Keratinocyte (primary cell): ENCODE data around the gene CD74. TPM values are rescaled to one million over a fixed set of nuclear protein-coding genes. Genes with fewer than 3 reads are reported as not detected.
A peak's percentile ranks its signal among the peaks of the same experiment; 100 is the strongest.

ENCODE experiments used
- DNase-seq: peaks from one replicate; pipeline ENCODE4 v3.0.0-alpha.2; 2011; ENCODE audit warnings: low read depth, missing footprints, low spot score
- FAIRE-seq: peaks from 2 replicates; lab custom pipeline; 2011; peaks lifted over from hg19 to GRCh38; lab: Jason Lieb, UNC
- H2AFZ ChIP-seq: 2 replicates; pipeline ENCODE4 v1.6.0; 2012; ENCODE audit warnings: low read length, control low read depth, inconsistent platforms; ENCODE audit not compliant: control insufficient read depth
- H3K27ac ChIP-seq: 2 replicates; pipeline ENCODE4 v1.5.1; 2011; ENCODE audit warnings: low read length; ENCODE audit not compliant: control insufficient read depth, insufficient read depth
- H3K27me3 ChIP-seq: 3 replicates; pipeline ENCODE4 v1.6.0; 2011; ENCODE audit warnings: low read length; ENCODE audit not compliant: control insufficient read depth, insufficient read depth; ENCODE audit errors: extremely low read depth
- H3K36me3 ChIP-seq, 2 experiments: 2 replicates in 1 of 2; 3 replicates in 1 of 2; pipeline ENCODE4 v1.5.1; 2011; ENCODE audit warnings: low read length in 2 of 2, mild to moderate bottlenecking in 1 of 2; ENCODE audit not compliant: control insufficient read depth in 2 of 2, insufficient read depth in 2 of 2; ENCODE audit errors: extremely low read depth in 1 of 2
- H3K4me1 ChIP-seq: 3 replicates; pipeline ENCODE4 v1.5.1; 2011; ENCODE audit warnings: low read length; ENCODE audit not compliant: control insufficient read depth, insufficient read depth; ENCODE audit errors: extremely low read depth
- H3K4me2 ChIP-seq: 3 replicates; pipeline ENCODE4 v1.6.0; 2011; ENCODE audit warnings: low read depth, low read length; ENCODE audit not compliant: control insufficient read depth, insufficient read depth; ENCODE audit errors: extremely low read depth
- H3K4me3 ChIP-seq, 3 experiments: fragments of 200-600 bp in 1 of 3; sonication (generic) in 1 of 3; 2 replicates in 2 of 3; 3 replicates in 1 of 3; pipeline ENCODE4 v1.5.1; 2011 to 2016; ENCODE audit warnings: low read length in 3 of 3, mild to moderate bottlenecking in 3 of 3, control low read depth in 2 of 3, inconsistent platforms in 1 of 3, low read depth in 1 of 3, mixed read lengths in 1 of 3, mixed run types in 1 of 3, moderate library complexity in 1 of 3; ENCODE audit not compliant: control insufficient read depth in 2 of 3, insufficient read depth in 2 of 3; ENCODE audit errors: extremely low read depth in 1 of 3
- H3K79me2 ChIP-seq: 2 replicates; pipeline ENCODE4 v1.6.0; 2012; ENCODE audit warnings: low read length; ENCODE audit not compliant: control insufficient read depth, insufficient read depth
- H3K9ac ChIP-seq: 3 replicates; pipeline ENCODE4 v1.6.0; 2011; ENCODE audit warnings: low read length; ENCODE audit not compliant: control insufficient read depth, insufficient read depth; ENCODE audit errors: extremely low read depth
- H3K9me1 ChIP-seq: 3 replicates; pipeline ENCODE4 v1.6.0; 2011; ENCODE audit warnings: low read length; ENCODE audit not compliant: control insufficient read depth, insufficient read depth; ENCODE audit errors: extremely low read depth
- H3K9me3 ChIP-seq: 2 replicates; pipeline ENCODE4 v1.5.1; 2012; ENCODE audit warnings: low read depth, low read length; ENCODE audit not compliant: control insufficient read depth
- H4K20me1 ChIP-seq: 3 replicates; pipeline ENCODE4 v1.6.0; 2011; ENCODE audit warnings: low read length; ENCODE audit not compliant: control insufficient read depth, insufficient read depth; ENCODE audit errors: extremely low read depth
- EZH2 ChIP-seq: IDR thresholded peaks from one replicate; pipeline ENCODE4 v1.6.1; 2012; ENCODE audit warnings: inconsistent platforms, mild to moderate bottlenecking, low read length, moderate library complexity
- dilution Hi-C: fragments of 300-500 bp; cut with MboI; formaldehyde crosslinking; loops from one replicate; pipeline ENCODE4 v1.7.0; 2020; ENCODE audit warnings: low sequenced_read_pairs; ENCODE audit not compliant: extremely low pct_ligation_motif_present
- polyA plus RNA-seq, 5 experiments: library from polyadenylated mRNA; depleted of rRNA in 3 of 5; stranded (reverse) in 3 of 5; stranded (forward) in 1 of 5; unstranded in 1 of 5; fragments of >200 nt; gene quantifications; 1 replicate in 1 of 5; 2 replicates in 3 of 5; 3 replicates in 1 of 5; pipeline versions ENCODE4 v1.2.1 to v1.2.3, GENCODE V29; 2011 to 2012; ENCODE audit warnings: missing spikeins in 2 of 5, low read depth in 1 of 5, low replicate concordance in 1 of 5
- TF ChIP-seq, protein P1 (sequence below), 3 experiments: IDR thresholded peaks in 1 of 3; conservative IDR thresholded peaks in 1 of 3; optimal IDR thresholded peaks in 1 of 3; 2 replicates in 2 of 3; 3 replicates in 1 of 3; pipeline versions ENCODE3 to v1.5.1; 2011; ENCODE audit warnings: low read length in 3 of 3, mild to moderate bottlenecking in 3 of 3, moderate library complexity in 2 of 3, control low read depth in 1 of 3, inconsistent platforms in 1 of 3; ENCODE audit not compliant: insufficient read depth in 2 of 3; ENCODE audit errors: extremely low read depth in 1 of 3

The CD74 gene
- polyA plus RNA-seq, 1 donor (not counting 4 experiments of a cell fraction or from before 2014, with no cell fraction given) = 0.71 TPM

- Histone ChIP-seq H4K20me1 (no peaks in the 10 kb centered on the region), H3K79me2 (no peaks in the 10 kb centered on the region), H3K4me2 (no peak overlapping the region), H3K4me3 (no peak overlapping the region), H3K36me3 (peaks cover 51 to 72% of the 10 kb centered on the region in 2 experiments), H3K9ac (no peak overlapping the region), H3K27ac (no peak overlapping the region), H3K4me1 (peaks cover 4% of the 10 kb centered on the region), H3K27me3 (no peaks in the 10 kb centered on the region), H3K9me1 (no peaks in the 10 kb centered on the region), H2AFZ (no peak overlapping the region), H3K9me3 (no peaks in the 10 kb centered on the region)
- DNase-seq (no peak), FAIRE-seq (no peak)
- dilution Hi-C loops = no loop called here
- TF ChIP-seq, protein P1, sequence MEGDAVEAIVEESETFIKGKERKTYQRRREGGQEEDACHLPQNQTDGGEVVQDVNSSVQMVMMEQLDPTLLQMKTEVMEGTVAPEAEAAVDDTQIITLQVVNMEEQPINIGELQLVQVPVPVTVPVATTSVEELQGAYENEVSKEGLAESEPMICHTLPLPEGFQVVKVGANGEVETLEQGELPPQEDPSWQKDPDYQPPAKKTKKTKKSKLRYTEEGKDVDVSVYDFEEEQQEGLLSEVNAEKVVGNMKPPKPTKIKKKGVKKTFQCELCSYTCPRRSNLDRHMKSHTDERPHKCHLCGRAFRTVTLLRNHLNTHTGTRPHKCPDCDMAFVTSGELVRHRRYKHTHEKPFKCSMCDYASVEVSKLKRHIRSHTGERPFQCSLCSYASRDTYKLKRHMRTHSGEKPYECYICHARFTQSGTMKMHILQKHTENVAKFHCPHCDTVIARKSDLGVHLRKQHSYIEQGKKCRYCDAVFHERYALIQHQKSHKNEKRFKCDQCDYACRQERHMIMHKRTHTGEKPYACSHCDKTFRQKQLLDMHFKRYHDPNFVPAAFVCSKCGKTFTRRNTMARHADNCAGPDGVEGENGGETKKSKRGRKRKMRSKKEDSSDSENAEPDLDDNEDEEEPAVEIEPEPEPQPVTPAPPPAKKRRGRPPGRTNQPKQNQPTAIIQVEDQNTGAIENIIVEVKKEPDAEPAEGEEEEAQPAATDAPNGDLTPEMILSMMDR (optimal IDR thresholded peaks at IDR 0.05 in 1 of 3, IDR thresholded peaks at IDR 0.05 in 1 of 3, conservative IDR thresholded peaks at IDR 0.05 in 1 of 3; ENCODE audit: extremely low read depth in 1 of 3, insufficient read depth in 2 of 3, low read length in 3 of 3) = no peak
- TF ChIP-seq EZH2 = no peak
Observed at GRCh38 chr5:150376799-150377771, 35.6 kb downstream of the CD74 start.

DNA sequence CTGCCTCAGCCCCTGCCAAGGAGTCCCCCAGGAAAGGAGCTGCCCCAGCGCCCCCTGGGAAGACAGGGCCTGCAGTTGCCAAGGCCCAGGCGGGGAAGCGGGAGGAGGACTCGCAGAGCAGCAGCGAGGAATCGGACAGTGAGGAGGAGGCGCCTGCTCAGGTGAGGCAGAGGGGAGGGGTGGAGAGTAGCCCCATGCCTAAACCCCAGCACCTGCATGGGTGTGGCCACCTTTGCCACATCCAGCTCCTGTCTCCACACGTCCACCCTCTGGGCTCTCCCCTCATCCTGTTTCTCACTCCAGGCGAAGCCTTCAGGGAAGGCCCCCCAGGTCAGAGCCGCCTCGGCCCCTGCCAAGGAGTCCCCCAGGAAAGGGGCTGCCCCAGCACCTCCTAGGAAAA, 38.1 kb downstream of the CD74 start:
- no peak overlapping the region for H3K4me3 ChIP-seq
- no peaks in the 10 kb centered on the region for H3K9me3 ChIP-seq
- H4K20me1 ChIP-seq = no peaks in the 10 kb centered on the region
- H3K9me1 ChIP-seq = no peaks in the 10 kb centered on the region
- peaks cover 4% of the 10 kb centered on the region for H3K4me1 ChIP-seq
- peaks cover 54 to 70% of the 10 kb centered on the region in 2 experiments for H3K36me3 ChIP-seq
- peak overlapping the region; percentile 16 for H3K27ac ChIP-seq
- H3K79me2 ChIP-seq = no peaks in the 10 kb centered on the region
- no peak overlapping the region for H3K4me2 ChIP-seq
- DNase-seq (no peak), FAIRE-seq (no peak)
- H2AFZ ChIP-seq = no peak overlapping the region
- no peaks in the 10 kb centered on the region for H3K27me3 ChIP-seq
- dilution Hi-C loops = no loop called here
- TF ChIP-seq, protein P1 (optimal IDR thresholded peaks at IDR 0.05 in 1 of 3, IDR thresholded peaks at IDR 0.05 in 1 of 3, conservative IDR thresholded peaks at IDR 0.05 in 1 of 3; ENCODE audit: extremely low read depth in 1 of 3, insufficient read depth in 2 of 3, low read length in 3 of 3) = no peak
- TF ChIP-seq EZH2 = no peak
- H3K9ac ChIP-seq = no peak overlapping the region
